Lower leg skin (tissue), 3 donors: Measurements from ENCODE around the gene POU6F1.

Source experiments
- POLR2A ChIP-seq, 2 donors: fragments of 450-650 bp; IDR thresholded peaks; one replicate each; pipeline ENCODE4 v1.6.1; 2016 to 2017; ENCODE audit warnings: antibody characterized with exemption in 2 of 2, mild to moderate bottlenecking in 1 of 2, moderate library complexity in 1 of 2
- TF ChIP-seq, protein P1 (sequence below), 3 donors: fragments of 450-650 bp; IDR thresholded peaks; one replicate each; pipeline ENCODE4 v1.5.1; 2016; ENCODE audit warnings: antibody characterized with exemption in 3 of 3, mild to moderate bottlenecking in 3 of 3, moderate library complexity in 2 of 3

GRCh38 chr12:51247523-51248206, 29.8 kb upstream of the POU6F1 start:
- TF ChIP-seq, protein P1, sequence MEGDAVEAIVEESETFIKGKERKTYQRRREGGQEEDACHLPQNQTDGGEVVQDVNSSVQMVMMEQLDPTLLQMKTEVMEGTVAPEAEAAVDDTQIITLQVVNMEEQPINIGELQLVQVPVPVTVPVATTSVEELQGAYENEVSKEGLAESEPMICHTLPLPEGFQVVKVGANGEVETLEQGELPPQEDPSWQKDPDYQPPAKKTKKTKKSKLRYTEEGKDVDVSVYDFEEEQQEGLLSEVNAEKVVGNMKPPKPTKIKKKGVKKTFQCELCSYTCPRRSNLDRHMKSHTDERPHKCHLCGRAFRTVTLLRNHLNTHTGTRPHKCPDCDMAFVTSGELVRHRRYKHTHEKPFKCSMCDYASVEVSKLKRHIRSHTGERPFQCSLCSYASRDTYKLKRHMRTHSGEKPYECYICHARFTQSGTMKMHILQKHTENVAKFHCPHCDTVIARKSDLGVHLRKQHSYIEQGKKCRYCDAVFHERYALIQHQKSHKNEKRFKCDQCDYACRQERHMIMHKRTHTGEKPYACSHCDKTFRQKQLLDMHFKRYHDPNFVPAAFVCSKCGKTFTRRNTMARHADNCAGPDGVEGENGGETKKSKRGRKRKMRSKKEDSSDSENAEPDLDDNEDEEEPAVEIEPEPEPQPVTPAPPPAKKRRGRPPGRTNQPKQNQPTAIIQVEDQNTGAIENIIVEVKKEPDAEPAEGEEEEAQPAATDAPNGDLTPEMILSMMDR (IDR thresholded peaks at IDR 0.05): no peak
- TF ChIP-seq POLR2A (IDR thresholded peaks at IDR 0.05): no peak
